Activated CD4-positive, alpha-beta T cell treated with anti-CD3 and anti-CD28 coated beads, Interleukin-2, Interleukin-4, amounts not matched to agents 100 ng/mL and 50 ng/mL, durations not matched to agents 16 hours and 8 hours (primary cell): ENCODE measurements around the gene IGFLR1.

Source experiments
- DNase-seq: peaks from one replicate; pipeline ENCODE4 v3.0.0-alpha.2; 2020; ENCODE audit warnings: low spot score

The IGFLR1 gene

DNA sequence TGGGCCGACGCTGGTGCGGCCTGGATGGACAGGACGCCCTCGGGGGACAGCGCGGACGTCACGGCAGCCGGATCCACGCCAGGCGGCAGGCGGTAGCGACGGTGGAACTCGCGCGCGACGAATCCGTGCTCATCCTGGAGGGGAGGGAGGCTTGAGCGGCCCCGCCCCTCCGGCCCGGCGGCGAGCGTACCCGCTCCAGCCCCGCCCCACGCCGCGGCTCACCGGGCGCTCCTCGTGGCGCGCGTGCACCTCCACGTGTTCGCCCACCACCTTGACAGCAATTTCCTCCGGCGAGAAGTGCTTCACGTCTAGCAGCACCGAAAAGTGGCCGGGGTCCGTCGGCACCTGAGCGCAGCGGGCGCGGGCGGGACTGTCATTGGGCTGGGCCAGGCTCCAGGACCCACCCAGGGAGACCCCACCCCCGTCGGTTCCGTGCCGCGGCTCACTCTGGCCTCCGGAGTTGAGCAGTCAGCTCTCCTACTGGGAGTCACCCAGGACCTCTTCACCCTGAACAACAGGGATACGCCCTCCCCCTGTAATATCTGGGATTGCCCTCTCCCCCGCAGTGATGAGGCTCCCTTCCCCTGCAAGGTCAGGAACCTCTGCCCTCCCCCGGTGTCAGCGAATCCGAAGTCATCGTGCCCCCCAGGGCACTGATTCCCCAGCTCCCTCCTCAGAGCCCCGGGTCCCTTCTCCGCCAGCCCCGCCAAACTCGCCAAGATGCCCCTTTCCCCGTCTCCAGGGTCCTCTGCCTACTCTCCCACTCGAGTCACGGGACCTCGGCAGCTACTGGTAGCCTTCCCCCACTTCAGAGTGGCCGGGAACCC, 13.5 kb upstream of the IGFLR1 start:
- DNase-seq: peak; percentile 20

DNA sequence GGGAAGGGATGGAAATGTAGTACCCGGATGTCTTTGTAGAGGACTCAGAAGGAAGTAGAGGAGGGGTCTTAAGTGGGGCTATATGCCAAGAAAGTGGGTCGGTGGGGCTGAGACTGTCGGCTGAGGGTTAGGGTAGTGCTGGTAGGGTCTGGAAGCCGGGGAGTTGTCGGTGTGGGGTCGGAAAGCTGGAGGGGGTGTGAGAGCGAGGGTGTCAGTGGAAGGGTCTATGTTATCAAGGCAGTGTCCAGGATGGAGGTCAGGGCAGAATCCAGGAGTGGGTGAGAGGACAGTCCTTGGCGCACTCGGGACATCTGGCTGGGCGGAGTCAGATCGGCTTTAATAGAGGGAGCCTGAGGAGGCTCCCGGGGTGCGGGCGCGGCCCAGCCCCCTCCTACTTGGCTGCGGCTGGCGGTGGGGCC, 12.9 kb upstream of the IGFLR1 start:
- DNase-seq: no peak

DNA sequence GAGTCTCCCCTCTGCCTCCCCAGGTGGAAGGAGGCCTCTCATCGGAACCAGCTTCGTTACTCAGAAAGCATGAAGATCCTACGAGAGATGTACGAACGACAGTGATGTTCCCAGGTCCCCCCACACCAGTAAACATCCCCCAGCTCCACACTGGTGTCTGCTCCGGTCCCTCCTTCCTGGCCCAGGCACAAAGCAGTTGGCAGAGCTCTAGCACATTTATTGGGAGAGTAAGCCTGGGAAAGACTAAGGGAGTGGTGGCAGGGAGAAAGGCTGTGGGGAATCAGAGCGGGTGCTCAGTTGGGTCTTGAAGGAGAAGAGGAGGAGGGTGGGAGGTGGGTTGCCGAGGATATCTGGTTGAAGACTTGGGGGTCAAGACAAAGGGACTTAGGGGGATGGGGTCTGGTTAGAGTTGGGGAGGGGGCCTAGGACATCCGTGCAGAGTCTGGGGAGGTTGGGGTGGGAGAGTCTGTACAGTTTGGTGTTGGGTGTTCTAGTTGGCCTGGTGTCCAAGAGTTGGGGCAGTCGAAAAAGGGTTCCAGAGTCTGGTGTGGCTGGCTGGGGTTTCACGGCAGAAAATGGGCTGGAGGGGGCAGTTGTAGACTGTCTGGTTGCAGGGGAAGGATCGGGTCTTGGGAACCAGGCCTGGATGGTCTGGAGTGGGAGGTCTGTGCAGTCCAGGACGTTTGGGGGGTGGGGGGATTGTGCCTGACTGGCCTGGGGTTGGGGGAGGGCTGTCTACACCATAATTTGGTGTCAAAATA, 12.3 kb upstream of the IGFLR1 start:
- no peak for DNase-seq

DNA sequence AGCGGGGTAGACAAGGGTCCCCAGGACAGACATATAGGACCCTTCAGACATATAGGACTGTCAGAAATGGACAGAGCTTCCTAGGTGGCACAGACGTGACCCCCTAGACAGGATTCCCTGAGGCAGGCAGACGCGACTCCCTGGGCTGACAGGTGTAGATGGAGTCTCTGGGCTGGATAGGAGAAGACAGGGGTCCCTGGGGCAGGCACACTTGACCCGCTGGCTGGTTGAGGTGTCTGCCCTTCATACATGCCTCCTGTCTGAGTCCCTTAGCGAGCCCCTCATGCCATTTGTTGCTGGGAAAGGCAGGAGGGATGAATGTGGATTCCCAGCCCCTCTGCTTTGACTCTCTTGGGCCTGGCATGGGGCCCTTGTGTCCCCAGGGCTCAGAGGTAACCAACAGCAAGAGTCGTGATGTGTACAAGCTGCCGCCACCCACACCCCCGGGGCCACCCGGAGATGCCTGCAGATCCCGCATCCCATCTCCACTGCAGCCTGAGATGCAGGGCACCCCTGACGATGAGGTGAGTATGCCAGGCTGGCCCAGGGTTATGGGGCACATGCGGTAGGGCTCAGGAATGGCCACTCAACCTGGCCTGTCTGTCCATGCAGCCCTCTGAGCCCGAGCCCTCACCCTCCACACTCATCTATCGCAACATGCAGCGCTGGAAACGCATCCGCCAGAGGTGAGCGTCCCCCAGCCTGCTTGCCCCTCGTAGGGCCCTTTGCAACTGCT, 11.6 kb upstream of the IGFLR1 start:
- no peak for DNase-seq

DNA sequence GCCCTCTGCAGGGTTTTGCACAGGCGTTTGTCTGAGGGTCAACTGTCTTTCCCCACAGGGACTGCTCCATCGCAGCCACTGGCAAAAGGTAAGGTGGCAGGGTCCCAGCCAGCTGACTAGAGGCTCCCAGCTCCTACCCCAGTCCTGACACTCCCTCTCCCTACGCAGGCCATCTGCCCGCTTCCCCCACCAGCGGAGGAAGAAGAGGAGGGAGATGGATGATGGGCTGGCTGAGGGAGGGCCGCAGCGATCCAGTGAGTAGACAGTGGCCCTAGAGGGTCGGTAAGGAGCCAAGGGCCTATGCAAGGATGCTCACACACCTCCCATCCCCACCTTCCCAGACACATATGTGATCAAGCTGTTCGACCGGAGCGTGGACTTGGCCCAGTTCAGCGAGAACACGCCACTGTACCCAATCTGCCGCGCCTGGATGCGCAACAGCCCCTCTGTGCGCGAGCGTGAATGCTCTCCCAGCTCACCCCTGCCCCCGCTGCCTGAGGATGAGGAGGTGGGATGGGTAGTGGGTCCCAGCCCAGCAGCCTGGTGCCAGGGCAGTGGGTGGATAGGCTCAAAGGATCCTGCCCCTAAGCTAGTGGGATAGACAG, 10.6 kb upstream of the IGFLR1 start:
- DNase-seq: no peak

DNA sequence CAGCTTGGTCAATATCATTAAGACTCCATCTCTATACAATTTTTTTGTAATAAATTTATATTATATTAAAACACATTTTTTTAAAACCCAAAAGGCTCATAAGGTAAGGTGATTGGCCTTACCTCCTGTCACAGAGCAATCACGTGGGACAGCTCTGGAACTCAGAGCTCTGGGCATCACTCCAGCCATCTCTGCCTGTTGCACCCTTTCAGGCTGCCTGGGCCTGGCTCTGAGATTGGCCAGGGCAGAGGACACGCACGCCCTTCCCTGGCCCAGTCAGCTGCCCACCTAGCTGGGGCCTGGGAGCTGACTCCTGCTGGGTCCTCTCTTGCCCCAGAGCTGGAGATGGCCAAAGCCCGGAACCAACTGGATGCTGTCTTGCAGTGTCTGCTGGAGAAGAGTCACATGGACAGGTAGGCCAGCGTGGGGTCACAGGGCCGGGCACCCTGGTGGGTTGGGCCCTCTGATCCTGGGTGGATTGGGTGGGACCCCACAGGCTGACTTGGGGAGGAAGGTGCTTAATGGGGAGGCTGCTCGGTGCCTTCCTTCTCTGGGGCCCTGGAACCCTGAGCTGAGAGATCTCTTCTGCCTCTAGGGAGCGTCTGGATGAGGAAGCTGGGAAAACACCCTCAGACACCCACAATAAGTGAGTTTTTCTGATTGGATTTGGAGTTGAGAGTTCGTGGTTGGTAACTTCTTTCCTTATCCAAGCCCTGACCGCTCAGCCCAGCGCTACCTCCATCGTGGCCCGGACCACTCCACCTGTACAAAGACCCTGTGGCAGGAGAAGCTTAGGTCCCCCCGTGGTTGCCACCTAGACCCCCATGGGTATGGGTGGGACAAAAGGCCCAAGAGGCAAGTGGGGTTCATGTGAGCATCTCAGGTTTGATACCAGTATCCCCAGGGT, 9.8 kb upstream of the IGFLR1 start:
- DNase-seq: no peak

DNA sequence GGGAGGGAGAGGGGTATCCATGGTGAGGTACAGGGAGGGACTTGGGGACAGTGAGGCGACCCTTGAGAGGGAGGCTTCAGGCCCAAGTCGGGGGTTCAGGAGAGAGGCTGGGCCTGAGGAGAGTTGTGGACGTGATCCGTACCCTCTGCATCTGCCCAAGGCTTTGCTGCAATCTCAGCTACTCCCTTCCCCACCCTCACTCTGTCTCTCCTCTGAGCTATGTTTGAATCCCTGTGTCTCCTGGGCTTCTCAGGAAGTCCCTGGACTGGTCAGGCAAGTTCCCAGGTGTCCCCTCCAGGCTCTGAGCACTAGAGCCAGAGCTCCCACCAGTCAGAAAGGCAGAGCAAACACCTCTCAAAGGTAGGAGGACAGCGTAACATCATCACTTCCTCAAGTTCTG, 7.9 kb upstream of the IGFLR1 start:
- DNase-seq: no peak

DNA sequence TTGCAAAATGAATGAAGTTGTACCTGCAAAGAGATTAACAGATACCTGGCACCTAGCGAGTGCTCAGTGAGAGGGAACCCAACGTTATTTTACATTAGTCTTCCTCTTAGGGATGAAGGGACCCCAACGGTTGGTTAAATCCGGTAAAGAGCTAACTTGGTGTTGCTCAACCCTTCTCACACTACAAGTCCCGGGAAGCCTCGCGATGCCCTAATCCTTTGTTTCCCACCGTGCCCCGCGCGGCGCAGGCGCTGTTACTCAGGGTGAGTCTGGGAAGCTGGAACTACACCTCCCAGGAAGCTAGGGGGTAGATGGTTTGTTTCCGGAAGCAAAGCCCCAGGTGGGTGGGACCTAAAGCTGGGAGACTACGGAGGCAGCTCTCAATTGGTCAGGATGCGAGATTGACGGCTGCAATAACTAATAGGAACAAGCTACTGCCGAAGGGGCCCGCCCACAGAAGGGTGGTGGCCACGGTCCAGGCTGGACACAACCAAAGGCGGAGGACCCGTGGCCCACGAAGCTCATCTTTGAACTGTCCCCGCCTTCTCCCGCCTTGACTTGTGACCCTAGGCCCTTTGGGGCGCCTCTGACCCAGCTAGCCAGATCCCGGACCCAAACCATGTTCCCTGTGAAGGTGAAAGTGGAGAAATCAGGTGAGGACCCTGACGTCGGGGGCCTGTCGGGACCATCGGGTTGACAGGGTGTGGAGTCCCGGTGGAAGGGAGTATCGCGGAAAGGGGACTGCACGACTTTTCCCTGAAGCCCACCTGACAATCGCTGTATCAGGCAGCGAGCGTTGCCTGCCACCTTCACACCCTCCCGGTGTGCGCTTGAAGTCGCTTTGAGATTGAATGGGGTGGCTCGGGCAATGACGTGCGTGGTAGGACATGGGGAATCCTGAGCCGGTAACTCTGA, 6.1 kb upstream of the IGFLR1 start, which contains the start of gene LIN37:
LIN37 (plus strand) TSS at position 471 of the 915 bp plus-strand sequence; CDS start at position 620, 149 bp downstream.
- DNase-seq: peak; percentile 100

DNA sequence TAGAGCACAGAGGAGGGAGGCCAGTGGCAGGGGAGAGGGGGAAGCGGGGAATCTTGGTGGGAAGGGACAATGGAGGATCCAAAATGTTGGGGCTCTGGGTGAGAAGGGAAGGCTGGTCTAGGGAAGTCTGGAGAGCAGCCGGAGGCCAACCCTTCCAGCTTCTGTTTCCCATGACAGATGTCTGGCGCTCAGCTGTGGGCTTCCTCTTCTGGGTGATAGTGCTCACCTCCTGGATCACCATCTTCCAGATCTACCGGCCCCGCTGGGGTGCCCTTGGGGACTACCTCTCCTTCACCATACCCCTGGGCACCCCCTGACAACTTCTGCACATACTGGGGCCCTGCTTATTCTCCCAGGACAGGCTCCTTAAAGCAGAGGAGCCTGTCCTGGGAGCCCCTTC, 4.3 kb upstream of the IGFLR1 start:
- no peak for DNase-seq

DNA sequence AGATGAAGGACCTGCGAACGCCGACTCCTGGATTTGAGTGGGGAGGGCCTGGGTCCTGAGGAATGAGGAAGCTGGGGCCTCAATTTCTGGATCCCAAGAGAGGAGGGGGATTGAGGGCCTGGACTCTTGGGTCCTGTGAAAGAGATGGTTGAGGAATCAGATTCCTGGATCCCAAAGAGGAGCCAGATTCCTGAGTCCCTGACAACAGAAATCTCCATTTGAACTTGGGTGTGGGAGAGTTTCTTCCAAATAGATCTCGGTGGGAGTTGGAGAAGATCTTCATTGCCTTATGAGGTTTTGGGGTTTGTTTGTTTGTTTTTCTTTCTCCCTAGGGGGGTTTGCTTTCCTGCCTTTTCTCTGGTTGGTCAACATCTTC, 3.8 kb upstream of the IGFLR1 start:
- no peak for DNase-seq

DNA sequence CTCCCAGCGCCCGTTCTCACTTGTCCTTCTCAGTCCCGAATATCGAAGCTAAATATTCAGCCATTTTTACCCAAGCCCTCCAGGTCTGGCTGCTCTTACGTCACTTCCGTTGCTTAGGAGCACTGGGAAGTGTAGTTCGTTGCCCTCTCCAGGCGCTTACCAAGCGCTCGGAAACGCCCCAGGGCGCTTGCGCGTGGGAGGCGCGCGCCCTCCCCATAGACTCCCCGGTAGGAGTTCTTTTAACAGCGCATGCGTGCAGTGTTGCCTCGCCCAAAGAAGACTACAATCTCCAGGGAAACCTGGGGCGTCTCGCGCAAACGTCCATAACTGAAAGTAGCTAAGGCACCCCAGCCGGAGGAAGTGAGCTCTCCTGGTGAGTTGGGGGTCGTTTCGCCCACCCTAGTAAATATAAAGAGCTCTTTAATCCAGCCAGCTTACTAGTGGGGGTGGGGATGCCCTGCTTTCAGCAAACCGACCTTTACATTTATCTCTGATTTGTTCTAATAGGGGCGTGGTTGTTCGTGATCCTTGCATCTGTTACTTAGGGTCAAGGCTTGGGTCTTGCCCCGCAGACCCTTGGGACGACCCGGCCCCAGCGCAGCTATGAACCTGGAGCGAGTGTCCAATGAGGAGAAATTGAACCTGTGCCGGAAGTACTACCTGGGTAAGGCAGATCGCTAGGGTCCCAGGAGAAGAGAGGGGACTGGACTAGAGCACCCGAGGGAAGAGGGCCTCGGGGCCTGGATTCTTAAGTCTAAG, 3.3 kb upstream of the IGFLR1 start, which contains the start of the genes PSENEN and U2AF1L4:
PSENEN (plus strand) TSS at position 324 of the 759 bp plus-strand sequence; CDS start at position 604, 280 bp downstream.
U2AF1L4 (minus strand) TSS at position 91 of the 759 bp plus-strand sequence; CDS start at position 64, 27 bp downstream.
- DNase-seq: peak; percentile 98

DNA sequence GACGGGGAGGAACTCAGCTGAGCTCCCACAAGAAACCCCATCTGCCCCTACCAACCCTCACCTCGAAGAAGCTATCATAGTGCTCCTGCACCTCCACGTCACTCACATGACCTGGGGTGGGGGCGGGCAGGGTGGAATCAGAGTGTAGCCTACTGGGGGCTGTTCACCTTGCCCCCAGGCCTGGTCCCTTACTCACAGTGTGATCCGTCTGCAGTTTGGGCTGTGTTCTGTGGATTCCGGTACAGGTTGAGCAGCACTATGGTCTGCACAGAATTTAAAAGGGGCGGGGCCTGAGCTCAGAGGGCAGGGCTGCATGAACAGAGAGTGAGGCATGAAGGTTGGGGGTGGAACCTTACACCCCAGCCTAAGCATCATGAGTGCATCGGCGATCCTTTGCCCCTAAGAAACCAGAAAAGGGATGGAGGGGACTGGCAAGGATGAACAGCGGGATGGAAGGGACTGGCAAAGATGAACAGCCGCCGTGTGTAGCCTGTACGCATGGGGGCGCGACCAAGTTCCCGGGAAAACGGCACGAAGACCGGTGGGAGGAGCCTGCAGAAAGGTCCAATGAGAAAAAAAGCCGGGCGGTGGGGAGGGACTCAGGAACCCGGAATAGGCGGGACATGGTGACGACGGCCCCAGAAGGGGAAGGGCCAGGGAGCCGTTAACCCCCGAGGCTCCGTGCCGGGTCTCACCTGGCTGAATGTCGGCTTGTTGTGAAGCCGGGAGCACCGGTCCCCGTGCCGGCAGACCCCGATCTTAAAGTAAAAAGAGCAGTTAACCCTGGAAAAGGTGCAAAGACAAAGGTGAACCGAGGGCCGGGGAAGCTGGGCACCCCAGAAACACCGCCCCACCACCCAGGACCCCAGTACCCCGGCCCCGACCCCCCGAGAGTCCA, 2.4 kb upstream of the IGFLR1 start:
- DNase-seq: peak; percentile 95

DNA sequence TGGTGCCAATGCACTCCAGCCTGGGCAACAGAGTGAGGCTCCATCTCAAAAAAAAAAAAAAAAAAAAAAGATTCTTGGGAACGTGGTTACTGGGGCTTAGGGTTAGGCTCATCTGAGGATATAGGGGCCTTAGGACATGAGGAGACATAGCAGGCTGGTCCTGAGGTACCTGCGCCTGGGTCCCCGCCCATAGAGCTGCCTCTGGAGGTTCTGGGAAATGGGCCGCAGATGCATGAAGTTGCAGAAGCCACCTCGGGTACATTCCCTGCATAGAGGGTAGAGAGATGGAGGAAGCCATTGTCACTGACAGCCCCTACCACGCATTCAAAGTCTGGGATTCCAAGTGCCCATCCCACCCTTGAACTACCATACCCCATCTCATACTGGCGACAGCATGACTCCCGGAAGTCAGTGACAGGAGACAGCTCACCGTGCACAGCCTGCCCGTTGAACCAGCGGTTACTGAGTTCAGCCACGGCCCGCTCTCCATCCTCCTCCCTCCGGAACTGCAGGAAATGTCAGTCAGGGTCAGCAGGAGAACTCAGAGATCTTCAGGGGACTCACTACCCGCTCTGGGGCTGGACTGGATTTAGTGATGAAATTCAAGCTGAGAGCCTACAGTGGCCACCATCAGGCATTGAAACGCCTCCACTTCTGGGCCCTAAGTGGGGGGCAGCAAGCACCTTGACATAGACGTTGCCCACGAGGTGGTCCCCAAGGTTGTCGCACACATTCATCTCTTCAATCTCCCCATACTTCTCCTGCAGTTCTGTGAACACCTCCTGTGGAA, 1.6 kb upstream of the IGFLR1 start:
- no peak for DNase-seq

DNA sequence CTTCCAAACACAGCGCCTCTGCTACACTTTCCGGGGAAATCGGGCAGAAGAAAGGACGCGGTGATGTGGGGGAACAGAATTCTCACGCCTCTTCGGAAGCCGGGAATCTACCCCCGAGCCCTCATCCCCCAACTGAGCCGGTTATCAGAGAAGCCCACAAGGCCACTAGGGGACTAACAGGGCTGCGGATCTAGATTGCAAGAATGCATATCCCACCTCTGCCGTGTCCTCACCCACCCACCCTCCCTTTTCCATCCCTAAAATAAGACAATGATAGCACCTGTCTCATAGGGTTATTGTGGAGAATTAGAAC, 1.1 kb downstream of the IGFLR1 start:
- no peak for DNase-seq

DNA sequence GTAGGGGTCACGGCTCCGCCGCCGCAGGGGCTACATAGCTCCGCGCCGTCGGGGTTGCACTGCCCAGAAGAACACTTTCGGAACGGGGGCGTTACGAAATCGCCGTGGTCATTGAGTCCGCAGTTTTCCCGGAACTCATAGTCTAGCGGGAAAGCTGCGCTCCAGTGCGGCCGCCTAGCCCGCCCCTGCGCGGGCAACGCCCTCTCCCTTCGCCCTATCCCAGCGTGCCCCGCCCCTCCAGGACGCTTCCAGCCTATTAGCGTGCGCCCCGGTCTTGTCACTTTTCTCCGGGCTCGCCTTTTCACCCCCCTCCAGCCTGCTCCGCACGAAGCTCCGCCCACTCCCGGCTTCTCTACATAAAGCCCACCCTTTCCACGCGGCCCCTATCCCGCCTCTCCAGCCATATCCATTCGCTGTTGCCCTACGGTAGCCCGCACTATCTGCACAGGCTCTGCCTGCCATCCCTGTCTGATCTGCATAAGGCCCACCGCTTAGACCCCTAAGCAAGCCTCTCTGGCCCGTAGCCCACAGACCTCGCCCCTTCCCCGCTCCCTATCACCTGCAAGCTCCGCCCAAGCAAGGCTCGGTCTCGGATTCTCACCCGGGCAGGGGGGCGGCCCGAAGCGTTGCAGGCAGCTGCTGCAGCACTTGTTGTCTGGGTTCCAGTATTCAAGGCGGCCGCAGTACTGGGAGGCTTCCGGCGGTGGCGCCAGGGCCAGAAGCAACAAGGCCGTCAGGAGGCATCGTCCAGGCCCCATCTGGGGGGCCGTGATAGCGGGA, 1.6 kb downstream of the IGFLR1 start:
- DNase-seq: peak; percentile 96

DNA sequence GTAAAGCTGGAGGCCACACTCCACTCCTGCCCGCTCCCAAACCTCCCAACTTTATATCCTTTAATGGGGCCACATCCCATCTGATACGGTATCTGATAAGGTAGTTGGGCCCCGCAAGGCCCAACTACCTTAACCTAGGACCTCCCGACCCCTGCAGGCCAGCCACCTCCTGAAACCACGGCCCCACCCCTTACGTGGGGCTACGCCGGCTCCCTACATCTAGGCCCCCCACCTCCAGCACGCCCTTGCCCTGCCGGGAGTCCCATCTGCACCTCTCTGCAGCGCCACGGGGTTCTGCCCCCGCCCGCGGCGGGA, 2.2 kb downstream of the IGFLR1 start:
- DNase-seq: no peak
